ENCODE measurements around the gene MAP2. TPM values are rescaled to one million over a fixed set of nuclear protein-coding genes. Genes with fewer than 3 reads are reported as not detected.

MAP2 gene
- total RNA-seq, 2 donors from 2014 or later = 1.8 TPM

DNA sequence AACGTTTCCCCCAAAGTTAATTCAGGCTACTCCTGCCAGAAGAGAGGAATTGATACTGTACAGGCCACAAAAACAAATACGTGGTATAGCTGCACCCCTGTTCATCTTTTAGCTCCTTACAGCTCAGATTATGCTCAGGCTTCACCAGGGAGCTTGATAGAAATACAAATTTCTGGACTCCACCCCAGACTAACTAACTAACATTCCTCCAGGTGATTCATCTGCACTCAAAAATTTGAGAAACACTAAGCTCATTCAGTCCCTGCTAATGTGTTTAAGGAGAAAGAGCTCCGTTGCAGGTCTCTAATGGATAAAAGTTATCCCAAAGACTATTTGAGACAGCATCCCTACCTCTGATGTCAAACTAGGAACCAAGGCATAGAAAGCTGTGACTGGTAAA is 311.0 kb downstream of the MAP2 start:
- no peaks in the 10 kb centered on the region for H3K9me3 Mint-ChIP-seq
- DNase-seq = no peak

DNA sequence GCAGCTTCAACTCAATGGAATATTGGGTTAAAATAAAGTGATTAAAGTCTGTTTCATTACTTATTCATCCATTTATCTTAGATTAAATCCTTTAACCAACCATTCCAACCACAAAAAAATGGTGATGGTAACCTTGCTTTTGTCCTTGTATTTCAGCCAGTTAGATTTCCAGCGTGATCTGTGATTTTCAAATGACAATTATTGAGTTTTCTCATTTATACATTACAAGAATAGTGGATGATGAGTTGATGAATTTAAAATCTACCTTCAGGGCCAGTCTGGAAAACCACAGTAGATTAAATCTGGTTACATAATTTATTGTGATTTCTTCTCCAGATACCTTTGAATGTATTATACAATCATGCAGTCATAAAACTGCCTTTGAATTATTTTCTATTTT is 318.1 kb downstream of the MAP2 start:
- H3K27ac ChIP-seq (ENCODE audit: low read depth, low read length) = no peak overlapping the region
- TF ChIP-seq, protein P1, sequence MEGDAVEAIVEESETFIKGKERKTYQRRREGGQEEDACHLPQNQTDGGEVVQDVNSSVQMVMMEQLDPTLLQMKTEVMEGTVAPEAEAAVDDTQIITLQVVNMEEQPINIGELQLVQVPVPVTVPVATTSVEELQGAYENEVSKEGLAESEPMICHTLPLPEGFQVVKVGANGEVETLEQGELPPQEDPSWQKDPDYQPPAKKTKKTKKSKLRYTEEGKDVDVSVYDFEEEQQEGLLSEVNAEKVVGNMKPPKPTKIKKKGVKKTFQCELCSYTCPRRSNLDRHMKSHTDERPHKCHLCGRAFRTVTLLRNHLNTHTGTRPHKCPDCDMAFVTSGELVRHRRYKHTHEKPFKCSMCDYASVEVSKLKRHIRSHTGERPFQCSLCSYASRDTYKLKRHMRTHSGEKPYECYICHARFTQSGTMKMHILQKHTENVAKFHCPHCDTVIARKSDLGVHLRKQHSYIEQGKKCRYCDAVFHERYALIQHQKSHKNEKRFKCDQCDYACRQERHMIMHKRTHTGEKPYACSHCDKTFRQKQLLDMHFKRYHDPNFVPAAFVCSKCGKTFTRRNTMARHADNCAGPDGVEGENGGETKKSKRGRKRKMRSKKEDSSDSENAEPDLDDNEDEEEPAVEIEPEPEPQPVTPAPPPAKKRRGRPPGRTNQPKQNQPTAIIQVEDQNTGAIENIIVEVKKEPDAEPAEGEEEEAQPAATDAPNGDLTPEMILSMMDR (conservative IDR thresholded peaks at IDR 0.05) = no peak
- H3K27me3 ChIP-seq (ENCODE audit: control insufficient read depth, insufficient read depth, low read length, poor library complexity, severe bottlenecking) = no peaks in the 10 kb centered on the region
- Mint-ChIP-seq H3K36me3 (ENCODE audit: low read depth) (no peaks in the 10 kb centered on the region), H3K27ac (no peak overlapping the region), H3K27me3 (ENCODE audit: insufficient read depth) (peaks cover 22% of the 10 kb centered on the region), H3K9me3 (peaks cover 3% of the 10 kb centered on the region), H3K4me1 (peaks cover 1% of the 10 kb centered on the region), H3K4me3 (no peak overlapping the region)
- H3K9ac ChIP-seq (ENCODE audit: extremely low read depth, low read length, poor library complexity, severe bottlenecking) = no peak overlapping the region
- no CpG with 5 or more reads among the region's 1 CpG for WGBS, 2 experiments (ENCODE audit: insufficient coverage in 1 of 2, insufficient read length in 1 of 2)
- H3K4me1 ChIP-seq (ENCODE audit: control insufficient read depth, insufficient read depth, low read length) = no peaks in the 10 kb centered on the region
- no peak for DNase-seq
- no peak overlapping the region for H3K4me3 ChIP-seq (ENCODE audit: low read length)
- no peaks in the 10 kb centered on the region for H3K9me3 ChIP-seq (ENCODE audit: control insufficient read depth, low read length)
- no peaks in the 10 kb centered on the region for H3K36me3 ChIP-seq (ENCODE audit: control insufficient read depth, insufficient read depth, low read length)

More for the DNA sequence above, 311.0 kb downstream of the MAP2 start:
- Mint-ChIP-seq H3K4me1 (peaks cover 1% of the 10 kb centered on the region), H3K4me3 (no peak overlapping the region), H3K36me3 (ENCODE audit: low read depth) (no peaks in the 10 kb centered on the region), H3K27me3 (ENCODE audit: insufficient read depth) (peaks cover 10% of the 10 kb centered on the region), H3K27ac (no peak overlapping the region)
- no peaks in the 10 kb centered on the region for H3K36me3 ChIP-seq (ENCODE audit: control insufficient read depth, insufficient read depth, low read length)
- H3K4me3 ChIP-seq (ENCODE audit: low read length) = no peak overlapping the region
- H3K4me1 ChIP-seq (ENCODE audit: control insufficient read depth, insufficient read depth, low read length) = no peaks in the 10 kb centered on the region
- H3K27ac ChIP-seq (ENCODE audit: low read depth, low read length) = no peak overlapping the region
- H3K9ac ChIP-seq (ENCODE audit: extremely low read depth, low read length, poor library complexity, severe bottlenecking) = no peak overlapping the region
- no peaks in the 10 kb centered on the region for H3K27me3 ChIP-seq (ENCODE audit: control insufficient read depth, insufficient read depth, low read length, poor library complexity, severe bottlenecking)
- TF ChIP-seq, protein P1 (conservative IDR thresholded peaks at IDR 0.05) = no peak
- no peaks in the 10 kb centered on the region for H3K9me3 ChIP-seq (ENCODE audit: control insufficient read depth, low read length)
- WGBS, 2 experiments (ENCODE audit: insufficient coverage in 1 of 2, insufficient read length in 1 of 2) = 89 to 92% methylated on average over 2 to 3 of the region's 3 CpGs

DNA sequence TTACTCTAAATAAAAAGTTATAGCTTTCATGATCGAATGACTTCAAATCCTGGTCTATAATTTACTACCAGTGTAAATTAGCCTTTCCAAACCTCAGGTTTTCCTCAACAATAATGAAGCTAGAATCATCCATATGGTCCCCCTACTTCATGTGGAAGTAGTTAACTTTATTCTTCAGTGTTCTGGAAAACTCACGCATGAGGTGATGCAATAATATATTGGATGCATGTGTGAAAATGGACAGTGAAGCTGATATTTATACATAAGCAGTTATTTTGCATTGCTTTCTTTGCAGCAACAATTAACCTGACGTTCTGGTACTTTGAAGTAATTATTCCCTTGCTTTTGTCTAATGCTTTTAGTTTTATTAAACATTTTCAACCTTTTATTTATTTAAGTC is 329.2 kb downstream of the MAP2 start:
- Histone ChIP-seq H3K4me3 (ENCODE audit: low read length) (no peak overlapping the region), H3K27ac (ENCODE audit: low read depth, low read length) (no peak overlapping the region), H3K4me1 (ENCODE audit: control insufficient read depth, insufficient read depth, low read length) (no peaks in the 10 kb centered on the region), H3K27me3 (ENCODE audit: control insufficient read depth, insufficient read depth, low read length, poor library complexity, severe bottlenecking) (peaks cover under 1% of the 10 kb centered on the region), H3K9ac (ENCODE audit: extremely low read depth, low read length, poor library complexity, severe bottlenecking) (no peak overlapping the region), H3K36me3 (ENCODE audit: control insufficient read depth, insufficient read depth, low read length) (no peaks in the 10 kb centered on the region), H3K9me3 (ENCODE audit: control insufficient read depth, low read length) (no peaks in the 10 kb centered on the region)
- Mint-ChIP-seq H3K27ac (no peak overlapping the region), H3K4me1 (peaks cover 6% of the 10 kb centered on the region), H3K27me3 (ENCODE audit: insufficient read depth) (peaks cover 51% of the 10 kb centered on the region), H3K9me3 (peaks cover 12% of the 10 kb centered on the region), H3K36me3 (ENCODE audit: low read depth) (no peaks in the 10 kb centered on the region), H3K4me3 (no peak overlapping the region)
- 80 to 100% methylated on average over 1 of the region's 3 CpGs for WGBS, 2 experiments (ENCODE audit: insufficient coverage in 1 of 2, insufficient read length in 1 of 2)
- TF ChIP-seq, protein P1 (conservative IDR thresholded peaks at IDR 0.05) = no peak
- no peak for DNase-seq
